ENCODE data around the gene GTPBP4.
"Not testable (repeated sequence)": the region's sequence is repeated elsewhere in the genome, so short reads cannot be mapped to it uniquely, and the experiment has no call there.

GTPBP4 gene

DNA sequence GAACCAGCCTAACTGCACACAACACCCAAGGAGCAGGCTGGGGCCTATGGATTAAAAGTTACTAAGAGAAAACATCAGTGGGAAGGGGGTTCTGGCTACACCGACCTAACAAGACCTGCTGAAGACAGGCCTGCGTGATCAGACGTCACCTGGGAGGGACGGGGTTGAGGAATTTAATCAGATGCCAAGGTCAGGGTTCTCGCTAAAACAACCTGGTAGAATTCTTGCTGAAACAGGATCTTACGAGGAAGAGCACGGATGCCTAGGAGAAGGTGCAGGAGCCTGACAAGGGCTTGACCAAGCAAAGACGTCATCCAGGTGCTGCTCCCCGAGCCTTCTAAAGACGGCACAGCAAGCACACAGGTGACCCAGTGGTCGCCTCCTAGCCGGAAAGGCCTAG is 35.9 kb downstream of the GTPBP4 start:
- no peak for DNase-seq (ENCODE audit: low read depth in 1 of 2, low spot score in 1 of 2)

DNA sequence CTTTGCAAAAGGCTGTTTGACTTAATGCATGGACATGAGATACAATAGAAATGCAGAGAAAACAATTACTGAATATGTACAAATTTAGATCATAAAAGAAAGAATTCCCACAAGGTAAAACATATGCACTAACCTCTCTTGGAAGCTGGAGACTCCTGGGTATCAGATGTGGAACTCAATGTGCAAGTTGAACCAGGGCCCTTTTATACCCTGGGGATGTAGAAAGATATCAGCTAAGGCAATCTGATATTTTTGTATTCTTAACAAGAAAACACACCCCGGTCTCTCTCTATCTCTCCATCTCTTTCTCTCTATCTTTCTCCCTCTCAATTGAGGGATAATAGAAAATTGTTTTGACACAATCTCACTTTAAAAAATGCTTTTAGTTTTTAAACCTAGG is 37.4 kb downstream of the GTPBP4 start, which contains the start of gene IDI2:
Gene IDI2 (minus strand): TSS at position 177 of the 400 bp plus-strand sequence. CDS start 1,136 bp downstream, outside the sequence.
- DNase-seq (ENCODE audit: low read depth in 1 of 2, low spot score in 1 of 2), result no peak

DNA sequence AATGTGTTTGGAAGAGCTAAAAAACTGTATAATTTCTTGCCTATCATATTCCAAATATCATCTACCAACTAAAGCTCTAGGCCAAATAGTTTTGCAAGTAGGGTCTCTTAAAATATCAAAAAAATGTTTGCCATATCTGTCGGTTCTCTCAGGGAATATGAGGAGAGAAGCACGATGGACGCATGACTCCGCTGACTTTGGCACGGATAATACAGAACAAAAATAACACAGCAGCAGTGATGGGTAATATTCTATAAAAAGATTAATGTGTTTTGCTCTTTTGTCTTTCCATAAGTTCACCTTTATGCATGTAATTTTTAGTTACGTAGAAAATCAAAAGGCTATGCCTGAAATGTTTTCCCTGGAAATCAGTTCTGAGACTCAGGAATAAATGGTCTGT is 38.3 kb downstream of the GTPBP4 start:
- no peak for DNase-seq (ENCODE audit: low read depth in 1 of 2, low spot score in 1 of 2)

DNA sequence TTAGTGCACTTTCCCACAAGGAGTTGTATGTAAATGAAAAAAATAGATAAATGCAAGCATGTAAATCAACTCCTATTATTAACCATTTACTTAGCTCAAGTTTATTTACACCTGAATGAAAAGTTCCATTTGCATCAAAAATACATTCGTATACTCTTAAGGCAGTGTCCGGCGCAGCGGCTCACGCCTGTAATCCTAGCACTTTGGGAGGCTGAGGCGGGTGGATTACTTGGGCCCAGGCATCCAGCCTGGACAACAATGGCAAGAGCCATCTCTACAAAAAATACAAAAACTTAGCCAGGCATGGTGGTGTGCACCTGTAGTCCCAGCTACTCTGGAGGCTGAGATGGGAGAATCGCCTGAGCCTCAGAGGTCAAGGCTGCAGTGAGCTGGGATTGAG is 41.6 kb downstream of the GTPBP4 start:
- DNase-seq (ENCODE audit: low read depth in 1 of 2, low spot score in 1 of 2), result no peak

GRCh38 chr10:1033601-1034000 is 45.4 kb downstream of the GTPBP4 start:
- DNase-seq (ENCODE audit: low read depth in 1 of 2, low spot score in 1 of 2), result no peak

GRCh38 chr10:1034758-1035157 is 46.5 kb downstream of the GTPBP4 start:
- DNase-seq (ENCODE audit: low read depth in 1 of 2, low spot score in 1 of 2), result no peak

DNA sequence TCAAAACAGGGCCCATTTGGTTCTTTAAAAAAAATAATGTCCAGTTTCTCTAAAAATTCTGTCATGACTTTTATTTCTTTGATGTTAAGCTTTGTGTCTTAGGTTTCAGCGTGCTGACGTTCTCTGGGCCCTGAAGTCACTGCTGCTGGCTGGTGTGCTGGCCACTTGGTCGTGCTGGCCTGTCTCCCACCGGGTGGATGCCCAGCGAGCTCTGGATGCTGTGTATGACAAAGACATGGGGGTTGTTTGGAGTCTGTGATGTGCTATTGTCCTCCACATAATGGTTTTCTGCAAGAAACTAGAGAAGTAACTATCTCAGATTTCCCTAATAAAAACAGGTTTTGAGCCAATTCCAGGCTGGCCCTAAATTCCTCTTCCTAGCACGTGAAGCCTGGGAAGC is 47.0 kb downstream of the GTPBP4 start:
- DNase-seq (ENCODE audit: low read depth in 1 of 2, low spot score in 1 of 2), result no peak

DNA sequence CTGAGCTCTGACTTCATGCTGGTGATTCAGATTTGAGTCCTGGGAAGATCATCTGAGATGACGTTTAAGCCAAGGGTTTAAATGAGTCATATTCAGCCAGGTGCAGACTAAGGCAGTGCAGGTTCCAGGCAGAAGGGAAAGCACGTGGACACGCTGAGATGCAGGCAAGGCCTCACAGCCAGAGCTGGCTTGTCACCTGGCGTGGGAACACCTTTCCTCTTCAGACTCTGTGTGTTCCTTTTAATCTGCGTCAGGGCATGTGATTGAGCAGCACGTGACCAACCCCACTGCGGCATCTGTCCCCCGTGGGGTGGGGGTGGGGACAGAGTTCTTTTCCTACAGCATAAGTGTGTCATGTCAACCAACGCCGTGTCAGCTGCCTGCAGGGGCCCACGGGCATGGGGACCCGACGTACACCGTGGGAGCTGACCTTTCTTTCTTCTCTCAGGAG is 48.1 kb downstream of the GTPBP4 start:
- no peak for DNase-seq (ENCODE audit: low read depth in 1 of 2, low spot score in 1 of 2)

DNA sequence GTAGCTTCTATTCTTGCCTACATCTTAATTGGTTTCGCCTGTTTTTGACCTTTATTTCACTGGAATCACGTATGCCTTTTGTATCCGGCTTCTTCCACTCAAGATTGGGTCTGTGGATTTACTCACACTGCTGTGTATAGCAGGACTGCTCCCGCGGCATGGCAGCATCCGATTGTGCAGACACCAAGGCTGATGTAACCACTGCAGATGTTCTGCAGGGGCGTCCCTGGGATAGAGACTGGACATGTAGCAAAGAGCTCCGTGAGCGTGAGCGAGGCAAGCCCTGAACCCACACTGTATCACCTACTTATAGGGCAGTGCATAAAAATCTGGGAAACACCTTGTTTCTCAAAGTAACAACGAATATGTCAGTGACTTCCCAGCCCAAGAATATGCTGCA is 48.9 kb downstream of the GTPBP4 start:
- no peak for DNase-seq (ENCODE audit: low read depth in 1 of 2, low spot score in 1 of 2)

- not testable (repeated sequence) for DNase-seq (ENCODE audit: low read depth in 1 of 2, low spot score in 1 of 2)
These were observed 50.5 kb downstream of the GTPBP4 start for GRCh38 chr10:1038769-1039168.

- no peak for DNase-seq (ENCODE audit: low read depth in 1 of 2, low spot score in 1 of 2)
These were observed 51.9 kb downstream of the GTPBP4 start for GRCh38 chr10:1040133-1040532.

DNA sequence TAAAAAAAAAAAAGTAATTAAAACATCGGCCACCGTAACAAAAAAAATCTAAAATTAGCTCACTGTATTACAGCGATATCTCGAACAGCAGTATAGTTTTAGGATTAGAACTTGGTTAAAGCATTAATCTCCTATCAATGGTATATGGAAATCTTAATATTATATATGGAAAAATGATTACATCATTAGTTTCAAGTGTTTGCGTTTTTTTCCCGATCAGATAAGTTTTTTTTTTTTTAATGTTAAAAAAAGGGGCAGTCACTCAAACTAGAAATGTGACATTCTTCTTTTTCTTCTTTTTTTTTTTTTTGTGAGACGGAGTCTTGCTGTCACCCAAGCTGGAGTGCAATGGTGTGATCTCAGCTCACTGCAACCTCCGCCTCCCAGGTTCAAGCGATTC is 53.3 kb downstream of the GTPBP4 start:
- DNase-seq (ENCODE audit: low read depth in 1 of 2, low spot score in 1 of 2), result no peak

DNA sequence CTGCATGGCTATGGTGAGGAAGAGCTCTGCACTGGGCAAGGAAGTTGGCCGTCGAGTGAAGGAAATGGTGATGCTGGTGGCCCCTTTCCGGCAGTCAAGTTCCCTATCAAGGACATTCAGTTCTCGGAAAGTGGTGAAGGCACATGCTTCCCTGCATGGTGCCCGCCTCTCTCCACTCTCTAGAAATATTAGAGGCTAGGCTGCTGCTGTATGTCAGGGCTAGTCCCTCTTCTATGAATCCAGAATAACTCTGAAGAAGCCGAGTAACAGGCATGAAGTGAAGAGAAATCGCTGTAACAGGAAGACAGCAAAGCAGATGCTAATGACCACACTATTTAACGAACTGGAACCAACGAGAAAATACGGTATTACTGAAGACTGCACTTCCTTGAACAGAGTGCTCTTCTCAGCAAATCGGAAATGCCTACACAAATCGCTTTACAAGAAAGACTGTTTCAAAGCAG is 55.3 kb downstream of the GTPBP4 start:
- no peak for DNase-seq (ENCODE audit: low read depth in 1 of 2, low spot score in 1 of 2)

GRCh38 chr10:1044146-1044545 is 55.9 kb downstream of the GTPBP4 start:
- DNase-seq (ENCODE audit: low read depth in 1 of 2, low spot score in 1 of 2), result no peak

DNA sequence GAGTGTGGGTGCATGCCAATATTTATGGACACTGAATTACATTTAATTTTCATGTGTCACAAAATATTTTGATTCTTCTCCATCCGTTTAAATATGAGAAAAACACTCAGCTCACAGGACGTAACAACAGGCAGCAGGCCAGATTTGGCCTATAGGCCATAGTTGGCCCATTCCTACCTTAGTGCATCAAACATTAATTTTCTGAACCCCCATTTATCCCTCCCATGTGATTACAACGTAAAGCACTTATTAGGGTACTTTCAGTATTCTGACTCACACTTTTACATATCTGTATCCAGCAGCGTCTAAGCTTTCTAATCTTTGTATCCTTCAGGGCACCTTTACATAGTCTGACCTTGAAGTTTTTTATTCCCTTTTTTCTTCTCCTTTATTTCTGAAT is 56.7 kb downstream of the GTPBP4 start:
- DNase-seq (ENCODE audit: low read depth in 1 of 2, low spot score in 1 of 2), result no peak

DNA sequence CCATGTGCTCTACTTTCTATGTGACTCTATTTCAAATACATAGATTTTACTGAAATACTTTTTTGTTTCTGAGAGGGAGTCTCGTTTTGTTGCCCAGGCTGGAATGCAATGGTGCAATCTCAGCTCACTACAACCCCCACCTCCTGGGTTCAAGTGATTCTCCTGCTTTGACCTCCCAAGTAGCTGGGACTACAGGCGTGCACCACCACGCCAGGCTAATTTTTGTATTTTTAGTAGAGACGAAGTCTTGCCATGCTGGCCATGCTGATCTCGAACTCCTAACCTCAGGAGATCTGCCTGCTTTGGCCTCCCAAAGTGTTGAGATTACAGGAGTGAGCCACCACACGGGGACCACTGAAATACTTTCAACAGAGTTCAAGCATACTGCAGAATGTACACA is 57.2 kb downstream of the GTPBP4 start:
- no peak for DNase-seq (ENCODE audit: low read depth in 1 of 2, low spot score in 1 of 2)

GRCh38 chr10:1047937-1048336 is 59.7 kb downstream of the GTPBP4 start:
- DNase-seq (ENCODE audit: low read depth in 1 of 2, low spot score in 1 of 2), result no peak

GRCh38 chr10:1048349-1048731 is 60.1 kb downstream of the GTPBP4 start:
- no peak for DNase-seq (ENCODE audit: low read depth in 1 of 2, low spot score in 1 of 2)

DNA sequence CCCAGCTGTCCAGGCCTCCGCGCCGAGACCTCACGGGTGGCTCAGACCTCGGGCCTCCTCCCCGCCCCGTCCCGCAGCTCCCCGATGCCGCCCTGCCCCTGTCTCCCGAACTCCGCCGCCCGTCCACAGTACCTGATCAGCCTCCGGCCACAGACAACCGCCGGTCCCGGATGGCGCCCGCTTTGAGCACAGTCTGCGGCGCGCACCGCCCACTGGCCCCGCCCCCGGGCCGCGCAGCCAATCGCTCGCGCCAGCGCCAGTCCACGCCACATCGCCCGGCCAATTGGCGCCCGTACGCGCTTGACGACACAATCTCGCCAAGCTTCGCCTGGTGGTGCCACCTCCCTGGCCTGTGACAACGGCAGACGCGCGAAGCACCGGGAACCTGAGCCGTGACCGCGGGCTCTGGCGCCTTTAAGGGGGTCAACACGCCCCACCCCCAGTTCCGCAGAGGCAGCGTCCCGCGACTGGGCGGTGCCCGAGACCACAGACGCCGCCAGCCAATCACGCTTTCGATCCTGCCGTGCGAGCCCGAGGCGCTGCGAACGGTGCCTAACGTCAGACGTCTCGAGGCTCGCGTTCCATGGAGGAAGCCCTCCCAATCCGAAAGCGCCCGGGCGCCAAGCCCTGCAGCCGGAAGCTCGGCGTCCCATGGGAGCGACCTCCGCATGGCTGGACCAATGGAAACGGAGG is 60.6 kb downstream of the GTPBP4 start, which contains the start of gene IDI1:
Gene IDI1 (minus strand): TSS at position 388 of the 693 bp plus-strand sequence. CDS start 116 bp downstream, at position 272.
- peak; percentile 92 to 93 for DNase-seq (ENCODE audit: low read depth in 1 of 2, low spot score in 1 of 2)

- DNase-seq (ENCODE audit: low read depth in 1 of 2, low spot score in 1 of 2), result no peak
These were observed 61.3 kb downstream of the GTPBP4 start for GRCh38 chr10:1049425-1049958.

GRCh38 chr10:1050145-1050544 is 61.9 kb downstream of the GTPBP4 start:
- DNase-seq (ENCODE audit: low read depth in 1 of 2, low spot score in 1 of 2), result no peak

- DNase-seq (ENCODE audit: low read depth in 1 of 2, low spot score in 1 of 2), result no peak
These were observed 62.3 kb downstream of the GTPBP4 start for GRCh38 chr10:1050554-1050953.

GRCh38 chr10:1054684-1055083 is 66.5 kb downstream of the GTPBP4 start:
- DNase-seq (ENCODE audit: low read depth in 1 of 2, low spot score in 1 of 2), result no peak

Data from stimulated activated CD4-positive, alpha-beta T cell treated with anti-CD3 and anti-CD28 coated beads, Interleukin-15, amount 100 ng/mL, for 1 hour (primary cell).